Stomach (tissue), 4 donors: ENCODE results near the gene SAMD1.

Experiments used
- CTCF ChIP-seq, 7 experiments: fragments of 450-650 bp in 4 of 7; fragments of 200-600 bp in 3 of 7; sonication (generic) in 3 of 7; IDR thresholded peaks; one replicate each; pipeline ENCODE4 v1.5.1; 2016 to 2019; ENCODE audit warnings: antibody characterized with exemption in 7 of 7, control low read depth in 2 of 7, mild to moderate bottlenecking in 1 of 7
- POLR2A ChIP-seq, 4 donors: fragments of 450-650 bp; IDR thresholded peaks; one replicate each; pipeline ENCODE4 v1.6.1; 2016; ENCODE audit warnings: antibody characterized with exemption in 4 of 4, control low read depth in 2 of 4, mild to moderate bottlenecking in 1 of 4, moderate library complexity in 1 of 4
- POLR2AphosphoS5 ChIP-seq, 3 donors: sonication (generic); formaldehyde crosslinking; IDR thresholded peaks; one replicate each; pipeline ENCODE4 v1.6.1; 2016; ENCODE audit warnings: antibody characterized with exemption in 3 of 3

- TF ChIP-seq CTCF (IDR thresholded peaks at IDR 0.05), result no peak
- no peak for TF ChIP-seq POLR2AphosphoS5 (IDR thresholded peaks at IDR 0.05)
- TF ChIP-seq POLR2A (IDR thresholded peaks at IDR 0.05), result no peak
Measured at GRCh38 chr19:14106840-14107239, 16.3 kb upstream of the SAMD1 start.
